BLaER1 (cell line): ENCODE measurements around the gene LRRC8C.

Experiments
- H3K27ac ChIP-seq: shearing (Covaris generic); formaldehyde crosslinking; 2 replicates; pipeline ENCODE4 v1.8.1; 2022
- H3K27me3 ChIP-seq: shearing (Covaris generic); formaldehyde crosslinking; 2 replicates; pipeline ENCODE4 v1.8.1; 2022
- H3K36me3 ChIP-seq: shearing (Covaris generic); formaldehyde crosslinking; 2 replicates; pipeline ENCODE4 v1.8.1; 2022
- H3K4me1 ChIP-seq: shearing (Covaris generic); formaldehyde crosslinking; 2 replicates; pipeline ENCODE4 v1.8.1; 2022
- H3K4me2 ChIP-seq: shearing (Covaris generic); formaldehyde crosslinking; 2 replicates; pipeline ENCODE4 v1.8.1; 2022
- H3K4me3 ChIP-seq: shearing (Covaris generic); formaldehyde crosslinking; 2 replicates; pipeline ENCODE4 v1.8.1; 2022
- H3K9ac ChIP-seq: shearing (Covaris generic); formaldehyde crosslinking; 2 replicates; pipeline ENCODE4 v1.8.1; 2022
- H3K9me3 ChIP-seq: shearing (Covaris generic); formaldehyde crosslinking; 2 replicates; pipeline ENCODE4 v1.8.1; 2022
- H4K20me1 ChIP-seq: shearing (Covaris generic); formaldehyde crosslinking; 2 replicates; pipeline ENCODE4 v1.8.1; 2022
- Cebpa-rat ChIP-seq: shearing (Covaris generic); IDR thresholded peaks from 2 replicates; pipeline ENCODE4 v1.8.1; 2022

The LRRC8C gene

DNA sequence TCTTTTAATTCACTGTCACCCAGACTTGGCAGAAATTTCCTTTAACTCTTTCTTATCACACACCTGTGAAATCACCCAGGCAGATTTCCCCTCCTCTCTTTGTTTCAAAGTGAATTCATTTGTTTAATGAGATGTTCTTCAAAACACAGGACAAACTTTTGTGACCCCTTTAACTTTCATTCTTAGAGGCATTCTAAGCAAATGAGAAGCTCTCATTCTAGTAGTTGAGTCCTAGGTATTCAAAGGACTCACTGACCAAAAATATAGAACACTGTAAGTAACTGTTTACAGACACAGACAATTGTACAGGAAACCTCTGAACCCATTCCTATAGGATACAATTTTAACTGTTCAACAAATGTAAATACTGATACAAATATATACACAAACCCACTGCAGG, 16.9 kb downstream of the LRRC8C start:
- peaks cover 67% of the 10 kb centered on the region for H3K9me3 ChIP-seq
- no peak overlapping the region for H3K27ac ChIP-seq
- no peak overlapping the region for H3K9ac ChIP-seq
- H3K36me3 ChIP-seq: peaks cover 60% of the 10 kb centered on the region
- H4K20me1 ChIP-seq: peaks cover 66% of the 10 kb centered on the region; the same call in 1 of the 2 replicates
- peak overlapping the region; percentile 4; the same call in 1 of the 2 replicates for H3K4me2 ChIP-seq
- H3K4me1 ChIP-seq: peaks cover 30% of the 10 kb centered on the region
- H3K4me3 ChIP-seq: no peak overlapping the region
- H3K27me3 ChIP-seq: no peaks in the 10 kb centered on the region
- TF ChIP-seq Cebpa-rat: no peak

DNA sequence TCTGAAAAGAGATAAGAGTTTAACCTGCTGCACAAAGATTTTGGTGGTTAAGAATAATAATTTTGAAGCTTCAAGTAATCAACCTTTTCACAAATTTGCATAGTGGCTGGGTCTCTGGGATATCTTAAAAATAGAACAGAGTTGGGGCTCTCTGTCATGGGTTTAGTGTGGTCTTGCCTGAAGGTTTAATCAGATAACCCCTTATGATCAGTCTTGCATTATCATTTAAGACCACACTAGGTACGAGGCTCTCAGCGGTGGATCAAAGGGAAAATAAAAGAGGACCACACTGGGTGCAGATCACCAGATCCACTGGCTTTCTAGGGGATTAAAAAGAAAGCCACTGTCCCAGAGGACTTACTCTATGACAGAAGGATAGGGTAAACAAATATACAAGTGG, 19.5 kb downstream of the LRRC8C start:
- no peak overlapping the region; the same call in 1 of the 2 replicates for H3K27ac ChIP-seq
- no peaks in the 10 kb centered on the region for H3K27me3 ChIP-seq
- peaks cover 88% of the 10 kb centered on the region for H4K20me1 ChIP-seq
- H3K36me3 ChIP-seq: peaks cover 46% of the 10 kb centered on the region
- H3K4me2 ChIP-seq: peak overlapping the region; percentile 9; the same call in 1 of the 2 replicates
- H3K9ac ChIP-seq: no peak overlapping the region
- no peak overlapping the region for H3K4me3 ChIP-seq
- no peak for TF ChIP-seq Cebpa-rat
- H3K9me3 ChIP-seq: peaks cover 46% of the 10 kb centered on the region
- peaks cover 56% of the 10 kb centered on the region for H3K4me1 ChIP-seq

DNA sequence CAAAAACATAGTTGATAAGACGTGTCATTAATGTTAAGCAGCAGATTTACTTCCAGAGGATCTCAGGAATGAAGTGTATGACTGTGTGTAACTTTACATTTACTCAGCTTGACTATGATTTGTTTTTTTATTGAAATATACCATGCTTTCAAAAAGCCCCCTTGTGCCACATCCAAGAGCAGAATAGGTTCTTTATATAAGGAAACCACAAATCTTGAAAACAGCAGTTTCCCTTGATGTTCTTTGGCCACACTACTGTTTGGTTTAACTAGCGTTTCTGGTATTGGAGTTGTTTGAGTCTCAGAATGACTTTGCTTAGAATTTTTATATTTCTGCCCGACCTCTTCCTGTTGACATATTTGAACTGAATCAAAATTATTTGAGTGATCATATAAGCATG, 25.0 kb downstream of the LRRC8C start:
- TF ChIP-seq Cebpa-rat: no peak

DNA sequence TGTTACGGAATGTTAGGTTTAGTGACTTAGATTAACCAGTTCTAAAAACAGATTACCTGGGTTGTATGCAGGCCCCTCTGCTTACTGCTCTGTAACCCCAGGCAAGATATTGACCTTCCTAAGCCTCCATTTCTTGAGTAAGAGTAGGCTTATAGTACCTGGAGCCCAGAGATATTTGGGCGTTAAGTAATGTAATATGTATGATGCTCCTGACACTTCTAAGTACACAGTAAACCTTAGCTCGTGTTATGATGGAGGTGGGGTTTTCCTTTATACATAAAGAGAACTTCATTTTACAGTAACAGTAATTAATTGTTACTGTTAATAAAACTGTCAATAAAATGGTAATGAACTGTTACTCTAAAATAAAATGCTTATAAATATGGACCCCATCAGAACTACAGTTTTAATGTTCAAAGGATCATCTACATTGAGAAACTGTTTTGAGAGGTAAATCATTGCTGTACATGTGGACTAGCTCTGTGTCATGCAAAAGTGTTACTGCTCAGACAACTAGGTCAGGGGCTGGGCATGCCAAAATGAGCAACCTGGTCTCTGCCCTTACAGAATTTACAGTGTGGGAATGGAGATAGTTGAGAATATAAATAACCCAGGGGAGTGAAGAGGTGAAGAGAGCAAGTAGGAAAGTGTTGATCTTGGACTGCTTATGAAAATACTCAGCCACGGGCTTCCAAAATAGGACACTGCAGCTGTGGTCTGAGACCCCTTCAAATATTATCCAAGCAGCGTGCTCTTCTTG, 26.6 kb downstream of the LRRC8C start:
- no peaks in the 10 kb centered on the region for H3K27me3 ChIP-seq
- peaks cover 56% of the 10 kb centered on the region for H3K36me3 ChIP-seq
- H3K9ac ChIP-seq: peak overlapping the region; percentile 9; the same call in 1 of the 2 replicates
- peak overlapping the region; percentile 16; the same call in 1 of the 2 replicates for H3K27ac ChIP-seq
- H4K20me1 ChIP-seq: peaks cover 83% of the 10 kb centered on the region
- H3K4me3 ChIP-seq: no peak overlapping the region
- H3K9me3 ChIP-seq: peaks cover 47% of the 10 kb centered on the region
- peak overlapping the region; percentile 69 for H3K4me2 ChIP-seq
- H3K4me1 ChIP-seq: peaks cover 73% of the 10 kb centered on the region
- no peak for TF ChIP-seq Cebpa-rat

More for the DNA sequence above, 25.0 kb downstream of the LRRC8C start:
- Histone ChIP-seq H4K20me1 (peaks cover 84% of the 10 kb centered on the region), H3K4me3 (no peak overlapping the region), H3K36me3 (peaks cover 58% of the 10 kb centered on the region), H3K9ac (no peak overlapping the region), H3K4me1 (peaks cover 75% of the 10 kb centered on the region), H3K27me3 (no peaks in the 10 kb centered on the region), H3K27ac (0 out of 2 replicates have a peak overlapping the region, but pooled peaks have one; percentile 16), H3K4me2 (peak overlapping the region; percentile 69), H3K9me3 (peaks cover 47% of the 10 kb centered on the region)

DNA sequence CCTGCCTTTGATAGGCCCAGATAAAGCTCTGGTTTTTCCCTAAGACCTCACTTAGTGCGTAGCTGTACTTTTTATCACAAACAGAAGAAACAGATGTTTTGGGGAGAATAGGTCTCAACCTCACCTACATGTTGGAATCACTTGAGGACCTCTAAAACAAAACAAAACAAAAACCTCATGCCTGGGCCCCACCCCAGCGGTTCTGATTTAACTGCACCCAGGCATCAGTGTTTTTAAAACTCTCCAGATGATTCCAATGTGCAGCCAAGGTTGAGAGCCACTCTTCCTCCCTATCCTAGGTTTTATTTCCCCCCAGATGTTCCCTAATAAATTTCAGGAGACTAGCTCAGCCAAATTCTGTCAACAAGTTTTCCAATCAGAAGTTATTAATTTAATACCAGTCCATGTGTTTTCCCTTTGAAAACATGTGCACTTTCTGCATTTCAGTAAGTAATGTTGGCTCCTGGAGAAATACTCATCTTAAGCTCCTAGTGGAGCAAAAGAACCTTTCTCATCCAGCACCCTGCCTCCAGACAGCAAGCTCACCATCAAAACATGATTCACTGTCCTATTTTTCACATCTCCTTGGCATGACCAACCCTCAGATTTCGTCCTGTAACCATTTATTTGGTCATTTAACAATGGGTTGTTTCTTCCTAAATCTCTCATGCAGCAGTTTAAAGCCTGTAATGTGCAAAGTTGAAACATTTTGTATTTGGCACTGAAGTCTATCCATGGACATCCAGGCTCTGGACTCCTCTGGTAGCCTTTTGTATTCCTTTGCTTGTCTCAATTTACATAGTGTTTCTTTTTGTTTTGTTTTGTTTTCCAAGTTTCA, 27.5 kb downstream of the LRRC8C start:
- no peak overlapping the region for H3K4me3 ChIP-seq
- peak overlapping the region; percentile 69 for H3K4me2 ChIP-seq
- H3K4me1 ChIP-seq: peaks cover 63% of the 10 kb centered on the region
- H4K20me1 ChIP-seq: peaks cover 83% of the 10 kb centered on the region
- peak overlapping the region; percentile 9; the same call in 1 of the 2 replicates for H3K9ac ChIP-seq
- no peak overlapping the region; the same call in 1 of the 2 replicates for H3K27ac ChIP-seq
- peaks cover 51% of the 10 kb centered on the region for H3K9me3 ChIP-seq
- no peaks in the 10 kb centered on the region for H3K27me3 ChIP-seq
- peaks cover 52% of the 10 kb centered on the region for H3K36me3 ChIP-seq
- TF ChIP-seq Cebpa-rat: no peak

DNA sequence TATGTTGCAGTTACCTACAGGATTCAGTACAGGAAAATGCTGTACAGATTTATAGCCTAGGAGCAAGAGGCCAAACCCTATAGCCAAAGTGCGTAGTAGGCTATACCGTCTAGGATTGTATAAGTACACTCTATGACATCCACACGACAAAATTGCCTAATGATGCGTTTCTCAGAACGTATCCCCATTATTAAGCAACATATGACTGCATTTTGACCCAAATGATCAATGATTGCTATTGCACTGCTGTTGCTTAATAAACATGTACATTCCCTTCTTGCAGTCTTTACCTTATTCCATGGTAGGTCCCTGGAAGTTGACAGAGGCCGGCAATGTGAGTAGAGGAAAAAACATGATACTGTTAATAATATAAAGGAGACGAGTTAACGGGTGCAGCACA, 33.0 kb downstream of the LRRC8C start:
- peaks cover 51% of the 10 kb centered on the region for H3K4me1 ChIP-seq
- H3K36me3 ChIP-seq: peaks cover 49% of the 10 kb centered on the region
- no peak overlapping the region for H3K4me2 ChIP-seq
- H3K9me3 ChIP-seq: peaks cover 50% of the 10 kb centered on the region
- H4K20me1 ChIP-seq: peaks cover 83% of the 10 kb centered on the region
- H3K27me3 ChIP-seq: no peaks in the 10 kb centered on the region
- H3K27ac ChIP-seq: no peak overlapping the region
- H3K9ac ChIP-seq: no peak overlapping the region
- no peak overlapping the region for H3K4me3 ChIP-seq
- TF ChIP-seq Cebpa-rat: no peak

DNA sequence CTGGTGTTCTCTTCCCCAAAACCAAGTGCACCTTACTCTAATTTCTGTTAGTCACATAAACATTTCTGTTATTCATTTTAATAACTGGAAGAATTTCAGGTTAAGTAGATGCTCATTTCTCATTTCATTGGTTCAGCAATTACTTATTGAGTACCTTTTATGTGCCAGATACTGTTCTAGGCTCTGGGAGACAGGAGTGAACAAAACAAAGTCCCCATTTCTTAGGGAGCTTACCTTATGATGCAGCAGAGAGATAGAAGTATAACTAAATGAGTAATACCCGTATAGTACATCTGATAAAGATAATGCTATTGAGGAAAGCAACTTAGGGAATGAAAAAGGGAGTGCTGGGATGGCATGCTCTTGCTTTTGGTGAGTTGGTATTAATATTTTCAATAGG, 33.7 kb downstream of the LRRC8C start:
- H3K36me3 ChIP-seq: peaks cover 49% of the 10 kb centered on the region
- peaks cover 83% of the 10 kb centered on the region for H4K20me1 ChIP-seq
- H3K4me3 ChIP-seq: no peak overlapping the region
- TF ChIP-seq Cebpa-rat: no peak
- peaks cover 49% of the 10 kb centered on the region for H3K9me3 ChIP-seq
- no peaks in the 10 kb centered on the region for H3K27me3 ChIP-seq
- H3K9ac ChIP-seq: no peak overlapping the region
- H3K4me2 ChIP-seq: no peak overlapping the region
- H3K4me1 ChIP-seq: peaks cover 51% of the 10 kb centered on the region
- H3K27ac ChIP-seq: no peak overlapping the region

DNA sequence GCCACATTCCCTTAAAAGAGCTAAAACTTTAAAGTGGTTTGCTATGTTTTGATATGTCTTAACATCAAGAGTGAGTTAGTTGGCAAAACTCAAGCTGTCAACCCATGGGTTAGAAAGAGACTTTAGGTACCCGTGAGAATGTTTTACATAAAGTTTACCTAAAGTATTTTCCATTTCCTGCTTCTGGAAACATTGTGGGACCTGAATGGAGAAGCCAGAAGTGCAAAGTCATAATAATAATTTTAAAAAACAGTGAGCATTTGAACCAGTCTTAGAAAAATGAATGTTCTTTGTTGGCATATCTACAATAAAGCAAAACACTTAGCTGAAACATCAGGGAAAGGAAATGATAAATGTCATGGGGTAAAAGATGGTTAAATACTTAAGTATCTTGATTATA, 34.8 kb downstream of the LRRC8C start:
- H3K27me3 ChIP-seq: no peaks in the 10 kb centered on the region
- no peak for TF ChIP-seq Cebpa-rat
- peaks cover 88% of the 10 kb centered on the region for H4K20me1 ChIP-seq
- no peak overlapping the region for H3K4me2 ChIP-seq
- H3K27ac ChIP-seq: no peak overlapping the region
- H3K4me3 ChIP-seq: no peak overlapping the region
- H3K4me1 ChIP-seq: peaks cover 50% of the 10 kb centered on the region
- peaks cover 47% of the 10 kb centered on the region for H3K36me3 ChIP-seq
- peaks cover 49% of the 10 kb centered on the region for H3K9me3 ChIP-seq
- no peak overlapping the region for H3K9ac ChIP-seq

DNA sequence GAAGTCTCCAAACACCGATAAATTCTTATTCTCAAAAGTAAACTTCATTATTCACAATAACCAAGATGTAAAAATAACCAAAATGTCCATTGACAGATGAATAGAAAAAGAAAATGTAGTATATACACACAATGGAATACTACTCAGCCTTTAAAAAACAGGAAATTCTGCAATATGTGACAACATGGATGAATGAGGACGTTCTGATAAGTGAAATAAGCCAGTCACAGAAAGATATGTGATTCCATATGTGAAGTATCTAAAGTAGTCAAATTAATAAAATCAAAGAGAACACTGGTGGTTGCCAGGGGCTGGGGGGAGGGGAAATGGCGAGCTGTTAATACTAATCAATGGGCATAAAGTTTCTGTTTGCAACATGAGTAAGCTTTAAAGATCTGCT, 36.0 kb downstream of the LRRC8C start:
- Histone ChIP-seq H3K9ac (no peak overlapping the region), H4K20me1 (peaks cover 92% of the 10 kb centered on the region), H3K27ac (no peak overlapping the region), H3K9me3 (peaks cover 42% of the 10 kb centered on the region), H3K36me3 (peaks cover 45% of the 10 kb centered on the region), H3K27me3 (no peaks in the 10 kb centered on the region), H3K4me3 (no peak overlapping the region), H3K4me1 (peaks cover 50% of the 10 kb centered on the region), H3K4me2 (peak overlapping the region; percentile 55)
- TF ChIP-seq Cebpa-rat: no peak

DNA sequence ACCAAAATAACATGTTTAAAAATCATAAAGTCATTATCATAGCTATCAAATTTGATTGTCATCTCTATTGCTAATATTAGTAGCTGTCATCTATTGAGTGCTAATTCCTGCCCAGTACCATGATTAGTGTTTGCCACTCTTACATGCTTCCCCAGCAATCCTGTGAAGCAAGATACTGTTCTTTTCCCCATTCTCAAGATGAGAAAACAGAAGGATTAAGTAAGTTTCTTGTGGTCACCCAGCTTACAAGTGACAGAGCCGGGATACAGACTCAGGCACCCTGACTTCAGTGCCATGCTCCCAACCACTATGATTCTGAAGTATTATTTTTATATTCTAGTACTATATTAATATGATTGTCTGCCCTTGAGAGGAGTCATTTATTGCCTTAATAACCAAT, 36.5 kb downstream of the LRRC8C start:
- H3K4me2 ChIP-seq: peak overlapping the region; percentile 55
- H3K27me3 ChIP-seq: no peaks in the 10 kb centered on the region
- peaks cover 50% of the 10 kb centered on the region for H3K4me1 ChIP-seq
- H3K9ac ChIP-seq: no peak overlapping the region
- no peak overlapping the region for H3K27ac ChIP-seq
- no peak overlapping the region for H3K4me3 ChIP-seq
- H3K36me3 ChIP-seq: peaks cover 45% of the 10 kb centered on the region
- peaks cover 92% of the 10 kb centered on the region for H4K20me1 ChIP-seq
- TF ChIP-seq Cebpa-rat: no peak
- peaks cover 41% of the 10 kb centered on the region for H3K9me3 ChIP-seq
